ENCODE measurements around the gene GIN1.

Gene GIN1

DNA sequence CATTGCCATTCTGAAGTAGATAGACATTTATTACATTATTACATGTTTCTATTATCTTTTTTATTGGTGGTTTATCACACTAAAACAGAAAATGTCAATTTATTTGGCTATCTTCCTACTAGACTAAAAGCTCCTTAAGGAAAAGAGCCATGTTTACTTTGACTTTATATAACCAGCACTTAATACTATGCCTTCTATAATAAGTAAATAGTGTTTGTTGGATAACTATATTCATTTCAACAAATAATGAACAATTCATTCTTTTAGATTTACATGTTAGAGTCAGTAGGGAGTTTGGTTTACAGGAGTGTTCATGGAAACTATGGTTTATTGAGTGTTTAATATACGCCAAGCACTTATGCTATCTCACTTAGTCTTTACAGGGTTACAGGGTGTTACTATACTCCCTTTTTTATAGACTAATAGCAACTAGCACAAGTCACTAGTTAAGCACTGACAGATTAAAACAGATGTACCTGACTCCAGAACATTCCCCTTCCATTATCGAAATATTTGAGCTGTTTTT lies 7.4 kb upstream of the GIN1 start:
- Histone ChIP-seq H3K4me3 (ENCODE audit: low read length) (no peak overlapping the region), H3K36me3 (ENCODE audit: insufficient read depth, low read depth, low read length) (no peaks in the 10 kb centered on the region), H3K27ac (ENCODE audit: low read length) (no peak overlapping the region), H3K4me1 (ENCODE audit: insufficient read depth, low read length) (no peaks in the 10 kb centered on the region), H3K9ac (ENCODE audit: low read depth, low read length) (no peak overlapping the region), H3K27me3 (ENCODE audit: insufficient read depth, low read length) (no peaks in the 10 kb centered on the region), H3K9me3 (ENCODE audit: insufficient read depth, low read depth, low read length) (no peaks in the 10 kb centered on the region)

DNA sequence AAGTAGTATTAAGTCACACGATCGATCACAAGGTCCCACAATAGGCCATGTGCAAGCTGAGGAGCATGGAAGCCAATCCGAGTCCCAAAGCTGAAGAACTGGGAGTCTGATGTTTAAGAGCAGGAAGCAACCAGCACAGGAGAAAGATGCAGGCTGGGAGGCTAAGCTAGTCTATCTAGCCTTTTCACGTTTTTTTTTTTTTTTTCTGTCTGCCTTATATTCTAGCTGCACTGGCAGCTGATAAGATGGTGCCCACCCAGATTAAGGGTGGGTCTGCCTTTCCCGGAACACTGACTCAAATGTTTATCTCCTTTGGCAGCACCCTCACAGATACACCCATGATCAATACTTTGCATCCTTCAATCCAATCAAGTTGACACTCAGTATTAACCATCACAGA lies 6.6 kb upstream of the GIN1 start:
- no peak overlapping the region for H3K27ac ChIP-seq (ENCODE audit: low read length)
- H3K9ac ChIP-seq (ENCODE audit: low read depth, low read length) = no peak overlapping the region
- peaks cover 2% of the 10 kb centered on the region; the same call in 1 of the 2 replicates for H3K4me1 ChIP-seq (ENCODE audit: insufficient read depth, low read length)
- H3K36me3 ChIP-seq (ENCODE audit: insufficient read depth, low read depth, low read length) = no peaks in the 10 kb centered on the region
- H3K9me3 ChIP-seq (ENCODE audit: insufficient read depth, low read depth, low read length) = no peaks in the 10 kb centered on the region
- no peak overlapping the region for H3K4me3 ChIP-seq (ENCODE audit: low read length)
- H3K27me3 ChIP-seq (ENCODE audit: insufficient read depth, low read length) = no peaks in the 10 kb centered on the region

DNA sequence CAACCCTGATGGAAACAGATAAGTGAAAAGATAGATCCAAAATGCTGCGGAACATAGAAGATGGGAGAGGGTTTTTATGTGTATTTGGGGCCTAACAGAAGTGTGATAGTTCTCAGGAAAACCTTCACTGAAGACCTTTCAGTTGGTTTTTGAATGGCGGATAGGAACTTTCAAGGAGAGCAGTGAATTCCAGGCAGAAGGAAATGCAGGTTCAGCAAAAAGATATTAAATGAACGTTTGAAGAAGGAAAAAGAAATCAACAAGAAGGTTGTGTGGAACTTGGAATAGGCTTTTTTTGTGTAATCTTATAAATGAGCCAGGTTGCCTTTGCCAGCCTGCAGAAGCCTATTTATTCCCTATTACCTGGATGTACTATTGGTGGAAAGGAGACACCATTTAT lies 2.3 kb upstream of the GIN1 start:
- Histone ChIP-seq H3K27me3 (ENCODE audit: insufficient read depth, low read length) (no peaks in the 10 kb centered on the region), H3K27ac (ENCODE audit: low read length) (no peak overlapping the region), H3K9ac (ENCODE audit: low read depth, low read length) (no peak overlapping the region), H3K36me3 (ENCODE audit: insufficient read depth, low read depth, low read length) (no peaks in the 10 kb centered on the region), H3K4me3 (ENCODE audit: low read length) (0 out of 2 replicates have a peak overlapping the region, but pooled peaks have one; percentile 96), H3K4me1 (ENCODE audit: insufficient read depth, low read length) (peaks cover 6% of the 10 kb centered on the region; the same call in 1 of the 2 replicates), H3K9me3 (ENCODE audit: insufficient read depth, low read depth, low read length) (no peaks in the 10 kb centered on the region)

DNA sequence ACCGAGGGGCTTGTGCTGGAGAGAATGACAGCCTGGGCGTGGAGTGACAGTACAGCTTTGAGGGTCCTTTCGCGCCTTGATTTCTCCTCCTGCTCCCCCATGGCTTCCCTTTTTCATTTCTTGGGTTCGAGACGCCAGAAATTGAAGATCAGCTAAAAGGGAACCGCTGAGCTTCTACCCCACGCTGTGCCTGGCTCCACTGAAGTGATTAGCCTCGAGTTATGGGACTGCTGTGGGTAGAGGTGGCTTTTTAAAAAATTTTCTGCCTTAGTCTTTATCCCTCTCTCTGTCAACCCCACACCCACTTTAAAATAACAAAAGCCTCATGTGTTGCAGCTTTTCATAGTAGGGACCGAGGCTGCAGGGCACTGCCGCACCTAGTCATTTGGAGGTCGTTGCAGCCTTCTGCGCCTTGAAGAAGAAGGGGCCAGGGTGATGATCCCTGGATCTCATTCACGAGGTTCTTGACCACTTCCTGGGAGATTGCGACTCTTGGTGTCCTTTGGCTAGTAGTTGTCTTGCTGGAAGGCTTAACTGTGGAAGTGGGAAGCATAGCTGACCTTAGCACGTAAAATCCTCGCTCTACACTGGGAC lies 766 bp upstream of the GIN1 start:
- Histone ChIP-seq H3K36me3 (ENCODE audit: insufficient read depth, low read depth, low read length) (no peaks in the 10 kb centered on the region), H3K4me3 (ENCODE audit: low read length) (peak overlapping the region; percentile 96), H3K9me3 (ENCODE audit: insufficient read depth, low read depth, low read length) (no peaks in the 10 kb centered on the region), H3K27ac (ENCODE audit: low read length) (no peak overlapping the region), H3K27me3 (ENCODE audit: insufficient read depth, low read length) (no peaks in the 10 kb centered on the region), H3K4me1 (ENCODE audit: insufficient read depth, low read length) (peaks cover 6% of the 10 kb centered on the region; the same call in 1 of the 2 replicates), H3K9ac (ENCODE audit: low read depth, low read length) (peak overlapping the region; percentile 97)

DNA sequence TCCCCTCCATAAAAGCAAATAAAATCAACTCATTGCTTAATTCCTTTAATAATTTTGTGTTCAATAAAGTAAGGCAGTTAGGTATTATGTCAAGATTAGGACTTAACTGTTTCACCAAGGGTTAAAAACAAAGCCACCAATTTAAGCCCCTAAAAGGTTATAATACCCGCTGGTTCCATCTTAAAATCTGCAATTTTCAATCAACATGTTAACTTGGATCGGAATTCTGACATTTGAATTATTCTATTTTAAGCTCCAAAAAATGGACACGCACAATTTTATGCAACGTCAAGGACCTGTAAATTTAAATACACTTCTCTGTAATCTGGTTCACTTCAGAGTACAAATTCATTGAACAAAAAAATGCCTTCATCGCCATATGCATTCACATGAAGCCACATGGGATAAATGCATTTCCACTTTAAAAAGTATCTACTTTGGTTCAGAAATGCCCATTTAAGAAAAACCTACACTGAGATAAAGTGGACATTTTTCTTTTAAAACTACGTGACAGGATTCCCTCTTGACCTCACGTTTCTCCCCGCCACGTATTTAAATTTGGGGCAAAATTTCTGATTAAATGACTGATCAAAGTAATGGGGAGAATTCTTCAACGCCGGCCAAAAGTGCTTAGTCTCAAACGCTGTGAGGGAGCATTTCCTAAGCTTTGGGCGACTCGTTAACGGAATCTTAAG lies 721 bp downstream of the GIN1 start:
- Histone ChIP-seq H3K27me3 (ENCODE audit: insufficient read depth, low read length) (no peaks in the 10 kb centered on the region), H3K9ac (ENCODE audit: low read depth, low read length) (peak overlapping the region; percentile 97), H3K36me3 (ENCODE audit: insufficient read depth, low read depth, low read length) (no peaks in the 10 kb centered on the region), H3K4me3 (ENCODE audit: low read length) (peak overlapping the region; percentile 96), H3K27ac (ENCODE audit: low read length) (peak overlapping the region; percentile 75), H3K4me1 (ENCODE audit: insufficient read depth, low read length) (peaks cover 6% of the 10 kb centered on the region; the same call in 1 of the 2 replicates), H3K9me3 (ENCODE audit: insufficient read depth, low read depth, low read length) (no peaks in the 10 kb centered on the region)

DNA sequence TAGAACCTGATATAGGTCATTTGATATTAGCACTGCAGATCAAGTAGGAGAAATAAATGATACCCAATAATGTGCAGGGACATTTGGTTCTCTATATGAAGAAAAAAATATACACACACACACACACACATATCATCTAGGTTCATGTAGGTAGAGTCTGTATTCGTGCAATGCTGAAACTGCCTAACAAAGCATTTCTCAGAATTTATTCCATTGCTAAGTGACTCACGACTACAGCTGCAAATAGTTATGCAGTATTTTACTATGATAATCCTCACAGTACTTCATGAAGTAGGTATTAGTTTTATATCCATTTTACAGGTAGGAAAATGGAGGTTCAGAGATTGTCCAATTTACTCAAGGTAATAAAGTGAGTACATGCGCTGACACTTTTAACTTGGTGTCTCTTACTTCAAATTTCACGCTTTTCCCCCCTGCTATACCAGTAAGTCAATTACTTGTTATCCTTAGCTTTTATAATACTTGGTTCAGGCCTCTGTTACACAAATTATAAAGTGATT lies 2.4 kb downstream of the GIN1 start:
- no peaks in the 10 kb centered on the region for H3K27me3 ChIP-seq (ENCODE audit: insufficient read depth, low read length)
- H3K9ac ChIP-seq (ENCODE audit: low read depth, low read length) = no peak overlapping the region
- peaks cover 6% of the 10 kb centered on the region; the same call in 1 of the 2 replicates for H3K4me1 ChIP-seq (ENCODE audit: insufficient read depth, low read length)
- H3K36me3 ChIP-seq (ENCODE audit: insufficient read depth, low read depth, low read length) = no peaks in the 10 kb centered on the region
- no peaks in the 10 kb centered on the region for H3K9me3 ChIP-seq (ENCODE audit: insufficient read depth, low read depth, low read length)
- no peak overlapping the region for H3K4me3 ChIP-seq (ENCODE audit: low read length)
- no peak overlapping the region for H3K27ac ChIP-seq (ENCODE audit: low read length)

DNA sequence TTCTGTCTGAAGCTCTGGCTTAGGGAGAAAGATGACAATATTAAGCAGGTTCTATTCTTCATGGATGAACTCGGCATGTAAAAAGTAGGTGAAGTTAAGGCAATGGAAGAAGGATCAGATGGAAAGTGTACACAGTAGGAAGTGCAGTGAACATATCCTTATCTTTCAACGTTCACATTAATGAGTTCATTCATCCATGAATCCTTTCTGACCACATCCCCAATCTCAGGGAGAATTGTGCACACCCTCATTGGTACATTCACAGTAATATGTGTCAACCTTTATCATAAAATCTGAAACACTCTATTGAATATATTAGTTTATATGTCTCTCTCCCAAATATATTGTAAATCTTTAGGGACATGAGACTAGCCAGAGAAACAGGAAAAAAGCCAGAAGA lies 5.5 kb downstream of the GIN1 start:
- no peak overlapping the region for H3K4me3 ChIP-seq (ENCODE audit: low read length)
- no peaks in the 10 kb centered on the region for H3K27me3 ChIP-seq (ENCODE audit: insufficient read depth, low read length)
- H3K9me3 ChIP-seq (ENCODE audit: insufficient read depth, low read depth, low read length) = no peaks in the 10 kb centered on the region
- no peak overlapping the region for H3K27ac ChIP-seq (ENCODE audit: low read length)
- peaks cover 5% of the 10 kb centered on the region; the same call in 1 of the 2 replicates for H3K4me1 ChIP-seq (ENCODE audit: insufficient read depth, low read length)
- no peak overlapping the region for H3K9ac ChIP-seq (ENCODE audit: low read depth, low read length)
- H3K36me3 ChIP-seq (ENCODE audit: insufficient read depth, low read depth, low read length) = no peaks in the 10 kb centered on the region

DNA sequence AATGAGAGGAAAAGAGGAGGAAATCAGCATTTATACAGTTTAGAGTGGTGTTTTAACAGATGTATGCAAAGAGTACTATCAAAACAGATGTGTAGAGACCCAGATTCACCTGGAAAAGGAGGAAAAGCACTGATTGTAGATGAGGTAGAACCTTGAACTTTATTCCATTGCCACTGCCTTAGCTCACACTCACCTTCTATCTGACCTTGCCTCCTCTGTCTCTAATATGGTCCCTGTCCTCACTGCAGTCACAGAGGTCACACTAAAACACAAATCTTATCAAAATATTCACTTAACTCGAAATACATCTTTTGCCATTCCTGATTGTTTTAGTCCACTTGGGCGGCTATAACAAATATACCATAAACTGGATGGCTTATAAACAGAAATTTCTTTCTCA lies 7.0 kb downstream of the GIN1 start:
- Histone ChIP-seq H3K27ac (ENCODE audit: low read length) (no peak overlapping the region), H3K4me3 (ENCODE audit: low read length) (no peak overlapping the region), H3K4me1 (ENCODE audit: insufficient read depth, low read length) (peaks cover 9% of the 10 kb centered on the region; the same call in 1 of the 2 replicates), H3K9me3 (ENCODE audit: insufficient read depth, low read depth, low read length) (no peaks in the 10 kb centered on the region), H3K9ac (ENCODE audit: low read depth, low read length) (no peak overlapping the region), H3K27me3 (ENCODE audit: insufficient read depth, low read length) (no peaks in the 10 kb centered on the region), H3K36me3 (ENCODE audit: insufficient read depth, low read depth, low read length) (no peaks in the 10 kb centered on the region)

DNA sequence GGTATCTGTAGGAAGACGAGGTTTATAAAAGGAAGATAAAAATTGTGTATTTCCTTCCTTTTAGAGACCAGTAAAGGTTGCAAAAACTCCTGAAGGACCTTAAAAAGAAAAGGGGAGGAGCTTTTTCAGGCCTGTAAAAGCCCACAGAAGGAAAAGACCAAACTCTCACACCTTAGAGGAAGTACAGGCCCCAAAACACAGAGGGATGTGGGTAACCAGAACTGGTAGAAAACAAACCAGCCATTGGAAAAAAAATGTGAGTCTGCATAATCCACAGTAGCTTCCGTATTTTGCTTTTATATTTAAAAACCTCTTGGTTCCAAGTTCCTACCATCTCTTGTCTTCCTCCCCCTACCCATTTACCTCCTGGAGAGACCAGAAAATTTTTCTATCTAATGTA lies 8.5 kb downstream of the GIN1 start:
- Histone ChIP-seq H3K9ac (ENCODE audit: low read depth, low read length) (no peak overlapping the region), H3K4me1 (ENCODE audit: insufficient read depth, low read length) (peaks cover 9% of the 10 kb centered on the region; the same call in 1 of the 2 replicates), H3K9me3 (ENCODE audit: insufficient read depth, low read depth, low read length) (no peaks in the 10 kb centered on the region), H3K27me3 (ENCODE audit: insufficient read depth, low read length) (no peaks in the 10 kb centered on the region), H3K36me3 (ENCODE audit: insufficient read depth, low read depth, low read length) (no peaks in the 10 kb centered on the region), H3K4me3 (ENCODE audit: low read length) (no peak overlapping the region), H3K27ac (ENCODE audit: low read length) (no peak overlapping the region)

DNA sequence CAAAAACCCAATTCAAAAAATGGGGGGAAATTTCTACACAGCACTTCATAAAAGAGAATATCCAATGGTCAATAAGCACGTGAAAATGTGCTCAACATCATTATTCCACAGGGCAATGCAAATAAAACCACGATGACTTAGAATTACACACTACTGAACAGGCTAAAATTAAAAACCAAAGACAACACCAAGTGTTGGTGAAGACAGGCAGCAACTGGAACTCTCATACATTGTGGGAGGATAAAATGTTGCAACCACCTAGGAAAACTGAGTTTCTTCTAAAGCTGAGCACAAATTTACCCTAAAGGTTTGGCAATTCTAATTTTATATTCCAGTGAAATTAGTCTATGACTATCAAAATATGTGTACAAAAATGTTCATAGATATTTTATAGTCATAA lies 9.5 kb downstream of the GIN1 start:
- H3K4me1 ChIP-seq (ENCODE audit: insufficient read depth, low read length) = peaks cover 9% of the 10 kb centered on the region; the same call in 1 of the 2 replicates

DNA sequence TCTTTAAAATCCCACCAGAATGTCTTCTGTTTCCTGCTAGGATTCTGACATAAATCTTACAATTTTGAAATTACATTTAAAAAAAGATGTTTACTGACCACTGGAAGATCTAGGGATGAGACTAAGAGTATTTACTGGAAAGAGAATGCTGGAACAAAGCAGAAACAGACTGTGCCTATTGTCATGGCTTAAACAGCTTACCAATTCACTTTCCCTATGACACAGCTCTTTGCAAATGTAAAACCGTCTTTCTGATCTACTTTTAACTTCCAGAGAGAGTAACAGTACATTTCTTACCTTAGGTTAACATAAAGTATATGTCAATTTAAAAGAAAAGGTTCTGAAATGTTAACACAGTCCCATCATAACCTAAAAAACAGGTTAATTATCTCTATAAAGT lies 10.7 kb downstream of the GIN1 start:
- Histone ChIP-seq H3K36me3 (ENCODE audit: insufficient read depth, low read depth, low read length) (no peaks in the 10 kb centered on the region), H3K4me1 (ENCODE audit: insufficient read depth, low read length) (peaks cover 9% of the 10 kb centered on the region; the same call in 1 of the 2 replicates), H3K4me3 (ENCODE audit: low read length) (peak overlapping the region; percentile 5; the same call in 1 of the 2 replicates), H3K27me3 (ENCODE audit: insufficient read depth, low read length) (no peaks in the 10 kb centered on the region), H3K27ac (ENCODE audit: low read length) (no peak overlapping the region), H3K9me3 (ENCODE audit: insufficient read depth, low read depth, low read length) (no peaks in the 10 kb centered on the region), H3K9ac (ENCODE audit: low read depth, low read length) (no peak overlapping the region)

More for the DNA sequence above, 9.5 kb downstream of the GIN1 start:
- Histone ChIP-seq H3K9ac (ENCODE audit: low read depth, low read length) (no peak overlapping the region), H3K4me3 (ENCODE audit: low read length) (no peak overlapping the region), H3K9me3 (ENCODE audit: insufficient read depth, low read depth, low read length) (no peaks in the 10 kb centered on the region), H3K27ac (ENCODE audit: low read length) (no peak overlapping the region), H3K36me3 (ENCODE audit: insufficient read depth, low read depth, low read length) (no peaks in the 10 kb centered on the region), H3K27me3 (ENCODE audit: insufficient read depth, low read length) (no peaks in the 10 kb centered on the region)
